ENCODE data around the gene CNOT1.
"Not testable (repeated sequence)": the region's sequence is repeated elsewhere in the genome, so short reads cannot be mapped to it uniquely, and the experiment has no call there.

Gene CNOT1

DNA sequence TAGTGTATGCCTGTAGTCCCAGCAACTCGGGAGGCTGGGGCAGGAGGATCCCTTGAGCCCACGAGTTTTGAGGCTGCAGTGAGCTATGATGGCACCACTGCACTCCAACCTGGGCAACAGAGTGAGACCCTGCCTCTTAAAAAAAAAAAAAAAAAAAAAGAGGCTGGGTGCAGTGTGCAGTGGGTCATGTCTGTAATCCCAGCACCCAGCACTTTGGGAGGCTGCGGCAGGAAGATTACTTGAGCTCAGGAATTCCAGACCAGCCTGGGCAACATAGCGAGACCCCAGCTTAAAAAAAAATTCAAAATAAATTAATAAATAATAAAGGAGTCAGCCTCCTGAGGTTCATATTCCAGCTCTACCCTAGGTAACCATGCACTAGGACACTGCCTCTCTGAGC, 9.6 kb upstream of the CNOT1 start:
- TF ChIP-seq, protein P1, sequence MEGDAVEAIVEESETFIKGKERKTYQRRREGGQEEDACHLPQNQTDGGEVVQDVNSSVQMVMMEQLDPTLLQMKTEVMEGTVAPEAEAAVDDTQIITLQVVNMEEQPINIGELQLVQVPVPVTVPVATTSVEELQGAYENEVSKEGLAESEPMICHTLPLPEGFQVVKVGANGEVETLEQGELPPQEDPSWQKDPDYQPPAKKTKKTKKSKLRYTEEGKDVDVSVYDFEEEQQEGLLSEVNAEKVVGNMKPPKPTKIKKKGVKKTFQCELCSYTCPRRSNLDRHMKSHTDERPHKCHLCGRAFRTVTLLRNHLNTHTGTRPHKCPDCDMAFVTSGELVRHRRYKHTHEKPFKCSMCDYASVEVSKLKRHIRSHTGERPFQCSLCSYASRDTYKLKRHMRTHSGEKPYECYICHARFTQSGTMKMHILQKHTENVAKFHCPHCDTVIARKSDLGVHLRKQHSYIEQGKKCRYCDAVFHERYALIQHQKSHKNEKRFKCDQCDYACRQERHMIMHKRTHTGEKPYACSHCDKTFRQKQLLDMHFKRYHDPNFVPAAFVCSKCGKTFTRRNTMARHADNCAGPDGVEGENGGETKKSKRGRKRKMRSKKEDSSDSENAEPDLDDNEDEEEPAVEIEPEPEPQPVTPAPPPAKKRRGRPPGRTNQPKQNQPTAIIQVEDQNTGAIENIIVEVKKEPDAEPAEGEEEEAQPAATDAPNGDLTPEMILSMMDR (IDR thresholded peaks at IDR 0.05; ENCODE audit: insufficient read depth, low read depth, low read length, missing control alignments), result no peak
- H3K4me3 ChIP-seq (ENCODE audit: low read length), result no peak overlapping the region
- DNase-seq (ENCODE audit: low read depth), result no peak

DNA sequence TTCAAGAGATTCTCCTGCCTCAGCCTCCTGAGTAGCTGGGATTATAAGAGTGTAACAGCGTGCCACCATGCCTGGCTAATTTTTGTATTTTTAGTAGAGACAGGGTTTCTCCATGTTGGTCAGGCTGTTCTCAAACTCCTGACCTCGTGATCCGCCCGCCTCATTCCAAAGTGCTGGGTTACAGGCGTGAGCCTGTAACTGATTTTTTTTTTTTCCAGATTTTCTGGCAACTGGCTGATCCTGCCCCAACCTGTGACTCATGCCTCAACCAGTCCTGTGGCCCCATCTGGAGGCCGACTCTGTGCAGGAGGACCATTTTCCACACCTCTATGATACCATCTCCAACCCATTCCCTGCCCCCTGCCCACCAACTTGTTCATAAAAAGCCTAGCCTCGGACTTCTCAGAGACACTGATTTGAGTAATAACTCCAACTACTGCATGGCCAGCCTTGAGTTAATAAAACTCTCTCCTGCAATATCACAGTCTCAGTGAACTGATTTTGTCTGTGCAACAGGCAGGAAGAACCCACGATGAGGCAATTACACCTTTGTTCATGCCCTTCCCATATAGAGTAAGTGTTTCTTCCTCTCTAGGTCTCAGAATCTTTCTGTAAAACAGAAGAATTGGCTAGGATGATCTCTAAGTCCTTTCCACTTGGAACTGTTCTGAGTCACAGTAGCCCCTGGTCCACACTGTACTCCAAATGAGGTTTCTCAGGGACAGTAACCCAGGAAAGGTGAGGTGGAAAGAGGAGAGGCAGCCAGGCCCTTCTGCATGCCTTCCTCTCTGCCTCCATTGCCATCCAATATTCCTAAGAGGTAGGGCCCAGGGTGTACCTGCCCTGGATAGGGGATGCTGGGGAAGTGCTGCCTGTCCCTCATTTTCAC, 8.8 kb upstream of the CNOT1 start:
- TF ChIP-seq, protein P1 (IDR thresholded peaks at IDR 0.05; ENCODE audit: insufficient read depth, low read depth, low read length, missing control alignments), result peak; percentile 56
- H3K4me3 ChIP-seq (ENCODE audit: low read length), result no peak overlapping the region
- peak; percentile 90 for DNase-seq (ENCODE audit: low read depth)

DNA sequence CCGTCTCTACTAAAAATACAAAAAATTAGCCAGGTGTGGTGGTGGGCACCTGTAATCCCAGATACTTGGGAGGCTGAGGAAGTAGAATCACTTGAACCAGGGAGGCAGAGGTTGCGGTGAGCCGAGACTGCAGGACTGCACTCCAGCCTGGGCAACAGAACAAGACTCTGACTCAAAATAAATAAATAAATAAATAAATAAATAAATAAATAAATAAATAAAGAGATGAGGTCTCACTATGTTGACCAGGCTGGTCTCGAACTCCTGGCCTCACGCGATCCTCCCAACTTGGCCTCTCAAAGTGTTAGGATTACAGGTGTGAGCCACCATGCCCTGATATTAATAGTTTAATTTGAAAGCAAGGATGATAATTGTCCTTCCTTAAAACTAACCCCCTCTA, 7.4 kb upstream of the CNOT1 start:
- DNase-seq (ENCODE audit: low read depth), result not testable (repeated sequence)

DNA sequence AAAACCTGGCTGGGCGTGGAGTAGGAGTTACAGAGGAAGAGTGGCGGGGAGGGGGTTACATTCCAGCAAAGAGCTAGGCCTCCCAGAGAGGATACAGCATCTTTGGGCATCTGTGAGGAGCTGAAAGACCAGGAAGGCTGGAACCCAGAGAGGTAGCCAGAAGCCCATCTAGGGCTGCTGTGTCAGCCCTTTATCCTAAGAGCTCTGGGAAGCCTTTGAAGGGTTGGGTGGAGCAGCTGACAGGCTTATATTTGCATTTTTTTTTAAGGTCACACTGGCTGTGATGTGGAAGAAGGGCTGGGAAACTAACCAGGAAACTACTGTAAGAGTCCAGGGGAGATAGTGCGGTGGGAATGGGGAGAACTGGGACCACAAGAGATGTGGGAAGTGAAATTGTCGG, 6.8 kb upstream of the CNOT1 start:
- no peak overlapping the region for H3K4me3 ChIP-seq (ENCODE audit: low read length)
- no peak for DNase-seq (ENCODE audit: low read depth)
- TF ChIP-seq, protein P1 (IDR thresholded peaks at IDR 0.05; ENCODE audit: insufficient read depth, low read depth, low read length, missing control alignments), result no peak

More for the DNA sequence above, 7.4 kb upstream of the CNOT1 start:
- H3K4me3 ChIP-seq (ENCODE audit: low read length), result not testable (repeated sequence)

DNA sequence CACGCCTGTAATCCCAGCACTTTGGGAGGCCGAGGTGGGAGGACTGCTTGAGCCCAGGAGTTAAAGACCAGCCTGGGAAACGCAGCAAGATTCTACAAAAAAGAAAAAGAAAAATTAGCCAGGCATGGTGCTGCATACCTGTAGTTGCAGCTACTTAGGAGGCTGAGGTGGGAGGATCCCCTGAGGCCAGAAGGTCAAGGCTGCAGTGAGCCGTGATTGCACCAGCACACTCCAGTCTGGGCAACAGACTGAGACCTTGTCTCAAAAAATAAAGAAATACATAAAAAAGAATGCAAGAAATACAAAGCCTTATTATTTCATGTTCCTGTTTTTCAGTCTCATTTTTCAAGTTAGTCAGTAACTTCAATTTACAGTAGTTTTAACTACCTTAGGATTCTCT, 5.9 kb upstream of the CNOT1 start:
- TF ChIP-seq, protein P1 (IDR thresholded peaks at IDR 0.05; ENCODE audit: insufficient read depth, low read depth, low read length, missing control alignments), result no peak
- no peak overlapping the region for H3K4me3 ChIP-seq (ENCODE audit: low read length)
- DNase-seq (ENCODE audit: low read depth), result no peak

DNA sequence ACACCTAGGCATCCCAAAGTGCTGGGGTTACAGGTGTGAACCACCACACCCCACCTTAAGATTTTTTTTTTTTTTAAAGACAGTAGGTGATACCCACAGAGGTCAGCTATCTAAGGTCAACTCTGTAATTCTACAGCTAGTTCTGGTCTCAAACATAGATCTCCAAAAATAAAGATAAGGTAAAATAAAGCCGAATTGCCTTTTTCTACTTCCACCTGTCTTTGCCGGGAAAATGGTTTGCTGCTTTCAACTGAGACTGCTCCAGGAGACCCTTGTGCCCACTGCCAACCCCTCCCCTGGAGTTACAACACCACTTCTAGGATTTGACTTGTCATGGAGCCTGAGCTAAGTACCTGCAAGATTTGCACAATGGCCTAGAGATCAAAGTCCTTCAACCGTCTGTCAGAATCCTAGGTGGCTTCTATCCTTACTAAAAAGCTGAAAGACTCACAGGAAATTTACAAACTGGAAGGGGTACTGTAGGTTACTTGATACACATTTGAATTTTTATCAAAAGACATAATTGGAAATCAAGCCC, 4.7 kb upstream of the CNOT1 start:
- no peak overlapping the region for H3K4me3 ChIP-seq (ENCODE audit: low read length)
- TF ChIP-seq, protein P1 (IDR thresholded peaks at IDR 0.05; ENCODE audit: insufficient read depth, low read depth, low read length, missing control alignments), result no peak
- DNase-seq (ENCODE audit: low read depth), result no peak

DNA sequence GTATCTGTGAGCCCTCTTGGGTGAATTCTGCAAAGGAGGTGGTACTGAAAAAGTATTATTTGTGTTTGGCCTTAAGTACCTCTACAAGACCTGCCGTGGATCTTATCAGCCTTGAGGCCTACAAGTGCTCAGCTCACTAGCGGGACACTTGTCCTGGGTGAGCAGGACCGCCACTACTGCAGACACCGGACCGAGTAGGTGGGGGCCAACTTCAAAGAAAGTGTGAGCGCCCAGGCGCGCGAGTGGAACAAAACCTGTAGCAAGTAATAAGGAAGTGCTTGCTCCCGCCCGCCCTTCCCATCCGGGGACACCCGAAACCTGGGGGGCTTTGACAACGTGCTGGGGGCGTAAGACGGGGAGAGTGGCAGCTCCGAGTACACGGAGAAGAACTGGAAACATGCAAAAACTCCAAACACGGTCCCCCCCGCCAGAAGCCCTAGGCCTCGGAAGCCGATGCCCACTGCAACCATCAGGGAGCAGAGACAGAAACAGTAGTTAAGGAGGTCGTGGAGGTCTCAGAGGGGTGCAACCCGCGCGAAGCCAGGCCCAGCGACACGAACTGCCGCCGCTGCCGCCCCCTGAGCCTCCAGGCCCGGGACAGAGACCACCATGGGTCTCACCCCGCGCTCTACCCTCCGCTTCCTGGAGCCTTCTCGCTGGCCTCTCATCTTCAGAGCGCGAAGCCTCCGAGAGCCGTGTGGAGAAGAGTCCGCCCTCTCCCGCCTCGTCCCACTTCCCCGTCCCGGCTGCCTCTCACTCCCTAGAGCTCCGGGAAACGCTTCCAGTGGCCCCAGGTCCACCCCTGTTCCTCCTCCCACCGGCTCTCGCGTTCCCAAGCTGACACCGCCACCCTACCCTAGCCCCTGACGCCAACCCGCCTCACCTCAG, 537 bp downstream of the CNOT1 start:
- TF ChIP-seq, protein P1 (IDR thresholded peaks at IDR 0.05; ENCODE audit: insufficient read depth, low read depth, low read length, missing control alignments), result no peak
- H3K4me3 ChIP-seq (ENCODE audit: low read length), result peak overlapping the region; percentile 94
- peak; percentile 54 for DNase-seq (ENCODE audit: low read depth)
